Inferior parietal cortex (tissue), 1 donor: Measurements from ENCODE around the gene ATP2B2.
"Not testable (repeated sequence)": the region's sequence is repeated elsewhere in the genome, so short reads cannot be mapped to it uniquely, and the experiment has no call there.

Experiments used
- DNase-seq: peaks from one replicate; pipeline ENCODE4 v3.0.0-alpha.2; 2016; ENCODE audit errors: extremely low spot score

The ATP2B2 gene

DNA sequence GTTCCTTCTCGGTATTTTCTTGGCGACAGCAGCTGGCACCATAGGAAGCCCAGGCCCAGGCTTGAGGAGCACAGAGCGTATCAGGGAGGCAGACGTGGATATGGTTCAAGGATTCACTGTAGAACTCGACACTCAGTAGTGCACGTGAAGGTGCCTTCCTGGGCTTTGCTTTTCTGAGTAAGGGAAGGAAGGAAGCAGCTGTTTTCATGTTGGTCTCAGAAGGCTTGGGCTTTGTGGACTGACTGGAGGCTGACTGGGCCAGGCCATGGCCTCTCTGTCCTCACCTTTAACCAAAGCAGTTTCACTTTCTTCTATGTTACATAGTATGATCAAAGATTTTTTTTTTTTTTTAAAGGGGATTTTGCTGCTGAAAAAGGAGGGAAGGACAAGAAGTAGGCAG is 205.7 kb downstream of the ATP2B2 start:
- no peak for DNase-seq

DNA sequence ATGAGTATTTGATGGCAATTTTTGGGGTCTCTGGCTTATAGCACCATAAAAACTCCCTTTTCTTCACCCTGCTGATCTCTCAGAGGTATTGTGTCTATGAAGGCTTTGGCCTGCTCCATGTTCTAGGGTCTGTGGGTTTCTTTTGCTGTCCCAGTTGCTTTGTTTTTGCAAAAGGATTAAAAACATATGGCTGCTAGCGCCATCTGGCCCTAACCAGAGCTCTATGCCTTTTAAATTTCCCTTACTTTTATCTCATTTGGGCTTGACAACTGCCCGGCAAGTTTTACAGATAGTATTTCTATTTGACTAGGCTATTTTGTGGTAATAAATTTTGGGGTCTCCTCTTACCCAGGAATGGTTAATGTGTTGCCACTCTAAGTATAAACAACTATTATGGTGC is 206.2 kb downstream of the ATP2B2 start:
- DNase-seq = no peak

DNA sequence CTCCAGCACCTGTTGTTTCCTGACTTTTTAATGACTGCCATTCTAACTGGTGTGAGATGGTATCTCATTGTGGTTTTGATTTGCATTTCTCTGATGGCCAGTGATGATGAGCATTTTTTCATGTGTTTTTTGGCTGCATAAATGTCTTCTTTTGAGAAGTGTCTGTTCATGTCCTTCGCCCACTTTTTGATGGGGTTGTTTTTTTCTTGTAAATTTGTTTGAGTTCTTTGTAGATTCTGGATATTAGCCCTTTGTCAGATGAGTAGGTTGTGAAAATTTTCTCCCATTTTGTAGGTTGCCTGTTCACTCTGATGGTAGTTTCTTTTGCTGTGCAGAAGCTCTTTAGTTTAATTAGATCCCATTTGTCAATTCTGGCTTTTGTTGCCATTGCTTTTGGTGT is 207.3 kb downstream of the ATP2B2 start:
- not testable (repeated sequence) for DNase-seq

DNA sequence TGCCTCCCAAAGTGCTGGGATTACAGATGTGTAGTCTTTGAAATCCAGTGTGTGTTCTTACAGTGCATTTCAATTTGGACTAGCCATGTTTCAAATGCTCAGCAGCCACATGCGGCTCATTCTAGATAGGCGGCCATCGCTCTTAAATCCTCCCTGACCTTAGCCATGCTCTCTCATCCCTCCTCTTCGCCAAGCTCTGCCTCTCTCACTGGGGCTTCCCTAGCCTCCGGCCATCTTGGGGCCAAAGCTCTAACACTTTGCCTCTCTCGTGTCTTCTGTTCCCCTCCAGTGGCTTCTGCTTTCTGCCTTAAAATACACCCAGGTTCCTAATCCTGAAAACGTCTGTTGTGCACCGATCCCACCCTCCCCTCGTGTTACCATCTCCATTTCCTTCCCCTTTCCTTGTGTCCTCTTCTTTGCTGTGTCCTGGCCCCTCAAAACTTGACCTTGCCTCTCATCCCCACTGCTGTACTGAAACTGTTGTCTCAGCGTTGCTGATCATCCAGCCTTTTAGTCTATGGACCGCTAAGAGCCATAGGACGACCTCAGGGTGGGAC is 211.3 kb downstream of the ATP2B2 start:
- no peak for DNase-seq

DNA sequence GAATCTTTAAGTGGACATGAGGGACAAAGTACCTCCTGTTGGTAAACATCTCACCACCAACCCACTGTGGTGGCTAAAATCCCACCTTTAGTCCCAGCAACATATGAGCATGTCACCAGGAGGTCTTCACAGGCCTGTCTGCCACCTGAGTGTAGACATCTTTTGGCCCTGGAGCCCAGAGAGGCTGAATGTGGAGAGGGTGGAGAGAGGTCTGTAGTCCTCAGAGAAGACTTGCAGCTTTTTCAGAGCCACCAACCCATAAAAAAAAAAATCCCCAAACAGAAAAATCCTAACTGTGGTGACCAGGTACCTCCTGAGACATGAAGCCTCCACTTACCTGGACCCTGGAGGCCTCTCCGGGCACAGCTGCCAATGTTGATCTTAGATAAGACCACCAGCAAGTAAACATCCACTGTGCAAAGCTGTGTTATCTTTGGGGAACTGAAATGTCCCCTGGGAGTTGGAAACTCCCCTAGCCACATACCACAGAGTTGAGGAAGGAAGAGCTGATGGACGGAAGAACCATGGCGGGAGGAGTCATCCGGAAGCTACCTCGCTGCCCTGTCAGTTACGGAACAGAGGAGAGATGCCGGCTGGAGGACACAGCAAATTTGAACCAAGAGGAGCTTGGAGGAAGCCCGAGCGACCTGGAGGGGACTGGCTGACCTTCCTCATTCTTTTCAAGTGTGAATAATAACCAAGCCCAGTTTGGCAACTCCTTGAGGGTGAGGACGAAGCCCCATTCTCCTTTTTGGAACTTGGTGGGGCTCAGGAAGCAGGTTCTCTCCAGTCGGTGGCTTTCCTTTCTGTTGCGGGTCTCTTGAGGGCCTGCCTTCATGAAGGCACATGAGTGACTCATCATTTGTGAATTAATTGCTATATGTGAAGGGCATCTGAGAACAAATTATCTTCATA is 212.6 kb downstream of the ATP2B2 start, which contains the start of gene GHRL:
TSS of gene GHRL (minus strand) at position 443 of the 915 bp plus-strand sequence. CDS start 2,767 bp downstream, outside the sequence.
- DNase-seq = no peak

DNA sequence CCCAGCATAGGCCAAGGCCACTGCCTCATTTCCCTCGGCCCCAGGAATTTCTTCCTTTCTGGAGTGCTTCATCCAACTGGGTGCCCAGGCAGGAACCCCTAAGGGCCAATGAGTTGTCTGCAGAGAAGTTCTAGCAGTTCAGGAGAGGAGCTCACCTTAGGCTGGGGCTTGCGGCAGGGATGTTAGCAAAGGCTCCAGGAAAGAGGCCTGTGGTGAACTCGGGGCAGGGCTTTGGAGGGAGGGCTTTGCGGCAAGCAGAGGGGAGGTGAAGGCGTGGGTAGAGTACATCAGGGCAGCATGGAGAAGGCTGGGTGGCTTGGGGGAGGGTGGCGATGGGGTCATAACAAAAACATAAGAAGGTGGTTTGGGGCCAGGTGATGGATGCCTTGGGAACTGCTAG is 213.7 kb downstream of the ATP2B2 start:
- no peak for DNase-seq

DNA sequence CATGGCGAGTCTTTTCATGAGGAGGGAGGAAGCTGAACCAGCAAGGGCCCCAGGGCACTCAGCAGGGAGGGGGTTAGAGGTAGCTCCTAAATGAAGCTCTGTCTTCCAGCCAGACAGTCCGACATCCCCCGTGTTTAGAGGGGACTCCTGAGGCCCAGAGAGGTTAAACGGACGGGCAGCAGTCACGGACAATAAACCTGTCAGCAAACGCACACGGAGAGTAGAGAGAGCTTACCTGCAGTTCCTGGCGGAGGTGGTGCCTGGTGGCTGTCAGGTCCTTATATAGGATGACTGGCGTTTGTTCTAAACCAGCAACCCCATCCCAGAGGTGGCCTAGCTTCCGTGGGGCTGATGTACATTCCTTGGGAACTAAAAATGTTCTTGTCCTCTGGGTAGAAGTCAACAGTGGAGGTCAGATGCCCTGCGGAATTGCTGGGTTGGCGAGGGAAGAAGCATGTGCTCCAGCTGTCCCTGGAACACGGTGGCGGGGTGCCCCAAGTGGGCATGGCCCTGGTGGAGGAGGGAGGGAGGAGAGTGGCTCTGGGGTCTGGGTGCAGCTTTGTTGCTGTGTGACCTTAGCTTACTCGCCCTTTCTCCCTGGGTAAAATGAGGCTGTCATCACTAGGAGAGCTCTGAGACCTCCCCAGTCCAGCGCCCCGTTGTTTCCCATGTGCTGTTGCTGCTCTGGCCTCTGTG is 214.8 kb downstream of the ATP2B2 start:
- DNase-seq = no peak

DNA sequence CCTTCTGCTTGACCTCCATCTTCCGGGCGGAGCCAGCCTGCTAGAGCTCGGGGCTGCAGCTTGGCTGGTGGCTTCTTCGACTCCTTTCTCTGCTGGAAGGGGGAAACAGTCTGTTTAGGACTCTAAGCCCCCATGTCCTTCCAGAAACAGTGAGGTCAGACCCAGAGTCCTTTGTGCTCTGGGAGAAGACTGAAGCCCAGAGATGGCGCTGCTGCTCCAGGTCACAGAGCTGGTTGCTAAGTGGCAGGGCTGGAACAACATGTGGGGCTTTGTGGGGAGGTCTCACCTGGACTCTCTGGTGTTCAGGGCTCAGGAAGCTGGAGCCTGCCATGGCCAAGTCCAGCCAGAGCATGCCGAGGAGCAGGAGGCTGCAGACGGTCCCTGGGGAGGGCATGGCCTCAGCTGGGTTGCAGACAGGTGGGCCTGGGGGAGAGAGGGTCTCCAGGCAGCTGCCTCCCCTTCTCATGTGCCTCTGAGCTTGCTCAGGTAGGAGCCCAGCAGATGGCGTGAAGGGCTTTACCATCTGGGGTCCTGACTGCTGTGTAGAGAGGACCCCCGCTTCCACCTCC is 215.5 kb downstream of the ATP2B2 start:
- DNase-seq = no peak

DNA sequence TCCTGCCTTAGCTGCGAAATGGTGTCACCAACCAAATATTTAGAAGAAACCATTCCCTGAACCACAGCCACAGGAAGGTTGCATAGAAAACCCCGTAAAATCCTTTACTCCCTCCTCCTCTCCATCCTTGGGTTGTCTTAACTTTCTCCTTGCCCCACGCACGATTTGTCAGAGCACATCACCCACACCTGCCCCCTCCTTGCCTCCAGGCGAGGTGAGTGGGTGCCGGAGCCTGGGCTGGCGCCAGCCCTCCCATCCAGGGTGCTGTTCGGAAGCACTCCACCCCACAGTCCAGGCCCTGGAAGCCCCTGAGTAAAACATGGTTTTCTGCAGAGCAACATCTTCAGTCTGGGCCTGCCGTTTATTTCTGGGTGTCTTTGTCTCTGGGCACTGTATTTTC is 216.3 kb downstream of the ATP2B2 start:
- DNase-seq = no peak

DNA sequence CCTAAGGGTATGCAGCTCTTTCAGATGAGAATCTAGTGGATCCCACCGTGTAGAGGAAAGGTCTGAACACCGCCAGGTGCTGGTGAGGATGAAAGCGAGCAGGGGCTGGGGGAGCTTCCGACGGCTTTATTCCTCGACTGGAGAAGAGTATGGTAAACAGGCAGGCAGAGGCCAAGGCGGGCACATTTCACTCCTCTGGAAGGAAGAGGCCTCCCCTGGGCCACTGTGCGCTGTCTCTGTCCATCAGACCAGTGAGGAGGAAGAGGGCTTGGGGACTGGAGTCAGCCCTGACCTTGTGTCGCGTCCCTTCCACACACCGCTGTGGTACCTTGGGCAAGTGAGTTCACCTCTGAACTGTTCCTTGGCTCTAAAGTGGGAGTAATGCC is 216.8 kb downstream of the ATP2B2 start:
- no peak for DNase-seq

DNA sequence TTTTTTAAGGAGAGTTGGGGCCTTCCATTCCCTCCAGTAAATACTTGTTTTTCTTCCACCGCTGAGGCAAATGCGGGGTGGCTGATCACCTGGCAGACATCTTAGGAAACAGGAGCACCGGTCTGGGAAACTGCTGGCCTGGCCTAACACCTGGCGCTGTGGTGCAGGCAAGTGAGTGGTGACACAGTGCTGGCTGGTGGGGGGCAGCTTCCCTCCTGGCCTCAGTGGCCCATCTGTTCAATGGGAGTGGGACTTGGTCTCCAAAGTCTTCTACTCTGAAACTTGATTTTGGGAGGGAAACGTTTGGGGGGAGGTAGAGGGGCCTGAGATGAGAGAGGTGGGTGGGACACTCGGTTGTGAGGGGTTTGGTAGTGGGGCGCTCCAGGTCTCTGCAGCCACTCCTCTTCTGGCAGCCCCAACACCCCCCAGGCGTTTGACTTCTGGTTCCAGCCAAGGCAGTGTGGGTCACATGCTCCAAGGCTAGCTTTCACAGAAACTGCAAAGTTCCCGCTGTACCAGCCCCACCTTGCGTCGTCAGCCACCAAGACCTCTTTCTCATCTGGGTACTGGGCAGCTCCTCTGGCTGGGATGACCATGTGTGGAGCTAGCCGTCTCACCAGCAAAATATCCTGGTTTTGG is 217.3 kb downstream of the ATP2B2 start:
- DNase-seq = no peak

DNA sequence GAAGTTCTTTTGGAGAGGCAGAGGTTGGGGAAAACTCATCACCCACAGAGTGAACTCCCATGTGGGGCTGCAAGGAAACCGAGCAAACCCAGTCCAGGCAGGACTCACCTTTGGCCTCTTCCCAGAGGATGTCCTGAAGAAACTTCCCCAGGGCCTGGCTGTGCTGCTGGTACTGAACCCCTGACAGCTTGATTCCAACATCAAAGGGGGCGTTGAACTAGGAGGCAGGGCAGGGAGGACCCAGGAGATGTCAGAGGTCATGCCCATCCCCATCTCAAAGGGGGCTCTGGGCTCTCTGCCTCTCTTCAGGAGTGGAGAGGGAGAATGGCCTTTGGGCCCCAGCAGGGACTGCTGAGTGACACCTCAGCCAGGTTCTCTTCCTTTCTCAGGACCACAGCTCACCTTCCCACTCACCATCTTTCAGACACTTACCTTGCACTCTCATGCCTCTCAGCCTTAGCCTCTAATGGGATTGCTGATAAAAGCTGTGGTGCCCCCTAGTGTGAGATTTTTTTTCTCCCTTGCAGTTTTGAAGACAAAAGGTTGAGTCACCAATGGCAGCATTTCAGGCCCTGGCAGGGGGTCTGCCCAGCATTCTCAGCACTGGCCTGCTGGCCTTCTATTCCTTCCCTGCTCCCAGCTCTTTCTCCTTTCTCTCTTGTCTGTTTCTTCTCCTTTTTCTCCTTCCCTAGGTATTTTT is 218.6 kb downstream of the ATP2B2 start:
- peak; percentile 74 for DNase-seq

DNA sequence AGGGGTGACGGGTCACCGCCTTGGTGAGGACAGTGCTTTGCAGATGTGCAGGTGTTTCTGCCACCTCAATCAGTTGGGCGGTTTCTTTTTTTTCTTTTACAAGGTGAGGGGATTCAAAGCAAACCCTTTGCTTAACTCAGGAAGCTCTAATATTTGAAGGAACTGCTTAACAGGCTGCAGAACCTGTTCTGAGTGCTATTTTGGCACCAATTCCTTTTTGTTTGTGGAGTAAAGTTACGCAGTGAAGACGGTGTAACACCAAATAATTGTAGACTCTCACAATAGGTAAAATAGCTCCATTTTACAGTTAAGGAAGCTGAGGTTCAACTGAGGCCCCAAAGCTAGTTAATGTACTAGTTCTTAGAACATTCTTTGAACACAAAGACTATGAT is 219.3 kb downstream of the ATP2B2 start:
- DNase-seq = no peak

DNA sequence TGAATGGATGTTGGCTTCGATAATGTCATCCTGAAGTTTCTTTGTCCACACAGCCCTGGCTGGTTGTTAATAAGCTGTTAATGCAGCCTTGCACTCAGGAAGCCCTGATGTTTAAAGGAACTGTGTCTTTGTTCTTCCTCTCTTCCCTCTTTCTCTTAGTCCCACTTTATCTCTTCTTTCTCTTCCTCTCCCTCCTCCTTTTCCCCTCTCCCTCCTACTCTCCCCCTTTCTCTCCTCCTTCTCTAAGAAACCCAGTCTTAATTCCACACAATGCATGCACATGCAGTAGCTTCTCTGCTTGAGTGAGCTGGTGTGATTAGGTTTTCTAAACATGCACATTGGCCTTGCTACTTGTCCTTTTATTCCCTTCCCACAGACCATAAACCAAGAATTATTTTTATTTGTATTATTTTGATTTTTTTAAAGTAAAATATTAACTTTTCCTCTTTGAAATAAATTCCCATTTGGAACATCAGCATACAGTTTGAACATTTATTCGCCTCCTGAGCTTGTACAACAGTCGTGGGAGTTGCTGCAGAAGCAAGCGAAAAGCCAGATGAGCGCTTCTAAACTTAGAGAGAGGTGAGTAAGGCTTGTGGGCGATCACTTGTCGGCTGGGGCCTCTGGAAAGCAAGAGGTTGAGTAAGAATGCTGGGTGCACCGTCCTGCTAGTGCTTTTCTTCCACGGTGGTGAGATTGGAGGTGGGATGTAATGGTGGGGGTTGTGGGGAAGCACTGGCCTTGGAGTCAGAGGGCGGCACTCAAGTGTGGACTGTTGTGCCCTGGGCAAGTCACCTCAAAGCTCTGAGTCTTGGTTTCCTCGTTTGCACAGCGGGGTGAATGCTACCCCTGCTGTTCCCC is 219.9 kb downstream of the ATP2B2 start:
- no peak for DNase-seq

DNA sequence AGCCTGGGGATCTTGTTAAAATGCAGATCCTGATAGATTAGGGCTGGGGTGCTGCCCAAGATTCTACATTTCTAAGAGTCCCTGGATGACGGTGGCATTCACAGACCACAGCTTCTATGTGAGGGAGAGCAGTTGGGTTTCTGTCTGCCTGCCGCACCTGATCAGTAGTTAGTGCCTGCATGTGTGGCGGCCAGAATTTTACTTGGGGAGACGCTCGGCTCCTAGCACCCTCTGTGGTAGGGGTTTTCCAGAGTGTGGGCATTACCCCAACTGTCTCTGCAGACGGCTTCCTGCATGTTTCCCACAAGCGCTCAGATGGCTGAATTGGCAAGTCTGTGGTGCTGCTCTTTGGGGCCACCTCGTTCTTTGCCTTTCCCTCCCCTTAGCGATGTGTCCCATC is 220.9 kb downstream of the ATP2B2 start:
- no peak for DNase-seq

DNA sequence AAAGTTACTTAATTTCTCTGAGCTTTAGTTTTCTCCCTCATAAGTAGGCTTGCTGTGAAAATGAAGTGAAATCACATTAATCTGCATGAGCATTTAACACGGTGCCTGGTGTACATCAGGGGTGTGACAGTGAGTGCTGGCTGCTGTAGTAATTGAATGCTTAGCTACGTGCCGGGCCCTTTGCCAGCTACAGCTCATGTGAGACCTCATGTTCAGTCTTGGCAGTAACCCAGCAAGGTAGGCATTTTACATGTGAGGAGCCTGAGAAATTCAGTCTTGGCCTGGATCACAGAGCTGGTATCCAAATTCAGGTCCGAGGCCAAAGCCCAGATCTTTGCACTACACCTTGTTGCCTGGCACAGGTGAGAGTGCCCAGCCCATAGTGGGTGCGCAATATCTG is 221.7 kb downstream of the ATP2B2 start:
- no peak for DNase-seq

DNA sequence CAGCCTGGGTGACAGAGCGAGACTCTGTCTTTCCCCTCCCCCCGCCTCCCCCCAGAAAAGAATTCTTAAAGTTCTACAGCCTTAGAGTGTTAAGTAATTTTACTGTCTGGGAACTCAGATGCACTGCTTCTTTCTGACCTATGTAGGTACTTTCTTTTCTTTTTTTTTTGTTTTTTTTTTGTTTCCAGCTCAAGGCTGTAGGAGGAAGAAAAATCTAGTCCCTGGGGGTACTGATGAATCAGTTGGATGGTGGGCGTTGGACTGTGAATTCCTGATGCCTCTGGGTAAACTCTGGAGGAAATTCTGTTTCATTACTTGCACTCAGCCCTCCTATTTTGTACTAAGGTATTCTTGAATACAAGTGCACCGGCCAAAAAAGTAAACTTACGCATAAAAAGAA is 223.4 kb downstream of the ATP2B2 start:
- DNase-seq = no peak

DNA sequence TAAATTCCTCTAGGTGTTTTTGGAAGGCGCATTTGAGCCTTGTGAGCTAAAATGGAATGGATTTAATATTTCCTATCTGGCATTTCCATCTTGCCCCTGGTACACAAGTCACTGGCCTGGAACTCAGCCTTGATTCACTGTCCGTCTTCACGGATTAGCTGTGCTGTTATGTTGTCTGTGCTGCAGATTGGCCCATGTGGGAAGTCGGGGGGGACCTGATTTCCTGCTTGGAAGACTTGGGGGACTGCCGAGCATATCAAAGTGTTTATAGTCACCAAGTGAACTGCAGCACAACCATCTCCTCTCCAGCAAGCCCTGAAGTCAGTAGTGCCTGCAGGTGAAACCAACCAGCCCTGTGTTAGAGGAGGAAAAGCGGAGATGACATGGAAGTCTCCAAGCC is 224.8 kb downstream of the ATP2B2 start:
- no peak for DNase-seq

DNA sequence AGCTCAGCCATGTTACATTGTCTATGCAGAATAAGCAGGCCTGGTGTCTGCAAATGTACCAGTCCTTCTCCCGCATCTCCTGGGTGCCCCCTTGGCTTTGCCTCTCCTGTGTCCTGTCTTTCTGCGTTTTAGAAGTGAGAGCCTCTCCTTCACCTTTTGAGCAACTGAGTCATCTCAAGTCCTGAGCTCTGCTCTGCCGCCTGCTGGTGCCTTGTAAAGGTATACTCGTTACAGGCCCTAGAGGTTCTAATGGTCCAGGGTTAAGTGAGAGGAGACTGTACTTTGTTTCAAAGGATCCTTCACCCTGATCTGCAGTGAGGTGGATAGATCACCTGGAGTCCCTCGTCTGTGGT is 225.2 kb downstream of the ATP2B2 start:
- no peak for DNase-seq

DNA sequence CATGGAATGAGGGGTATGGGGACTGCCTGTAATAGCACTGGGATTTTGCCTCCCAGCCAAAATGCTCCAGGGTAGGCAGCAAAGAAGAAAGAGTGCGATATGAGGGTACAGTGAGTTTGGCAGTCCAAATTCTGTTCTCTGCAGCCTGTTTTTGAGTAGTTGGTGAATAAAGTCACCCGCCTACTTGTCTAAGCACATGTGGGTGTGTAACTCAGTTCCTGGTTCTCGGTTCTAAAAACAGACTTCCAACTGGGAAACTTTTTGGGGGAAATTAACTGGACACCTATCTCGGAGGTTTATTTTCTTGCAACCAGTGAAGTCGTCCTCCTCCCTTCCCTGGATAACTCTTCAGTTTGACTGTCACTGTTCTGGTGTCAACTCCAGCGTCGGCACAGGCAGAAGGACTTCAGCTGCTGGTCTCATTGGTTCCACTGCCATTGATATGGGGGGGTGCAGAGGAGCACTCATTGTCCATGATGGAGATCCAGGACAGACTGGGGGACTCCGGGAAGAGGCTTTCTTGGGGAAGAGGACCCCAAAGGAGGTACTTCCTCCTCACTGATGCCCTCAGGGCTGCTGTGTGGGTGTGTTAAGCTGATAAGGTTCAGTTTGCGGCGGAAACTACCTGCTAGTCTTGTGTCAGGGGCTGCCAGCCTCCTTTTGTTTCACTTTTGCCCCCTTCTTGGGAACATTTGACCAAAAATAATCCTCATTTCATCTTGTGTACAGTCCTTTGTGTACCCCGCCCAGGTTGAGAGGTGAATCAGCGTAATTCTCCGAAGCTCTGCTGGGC is 225.8 kb downstream of the ATP2B2 start:
- peak; percentile 57 for DNase-seq
